Osteocyte (in vitro differentiated cells): ENCODE data around the gene RSPH1. TPM values are rescaled to one million over a fixed set of nuclear protein-coding genes. Genes with fewer than 3 reads are reported as not detected.

Experiments used
- DNase-seq: peaks from one replicate; pipeline ENCODE4 v3.0.0; 2021; ENCODE audit warnings: mixed read lengths; ENCODE audit not compliant: unreplicated experiment; ENCODE audit errors: extremely low spot score
- H3K27ac Mint-ChIP-seq: one replicate; pipeline ENCODE4 v1.8.0; 2021; ENCODE audit warnings: mild to moderate bottlenecking, mixed read lengths; ENCODE audit not compliant: unreplicated experiment
- H3K27me3 Mint-ChIP-seq: one replicate; pipeline ENCODE4 v1.8.0; 2021; ENCODE audit warnings: mixed read lengths; ENCODE audit not compliant: unreplicated experiment
- H3K36me3 Mint-ChIP-seq: one replicate; pipeline ENCODE4 v1.8.0; 2021; ENCODE audit warnings: mixed read lengths; ENCODE audit not compliant: unreplicated experiment
- H3K4me1 Mint-ChIP-seq: one replicate; pipeline ENCODE4 v1.8.0; 2021; ENCODE audit warnings: mixed read lengths; ENCODE audit not compliant: unreplicated experiment
- H3K4me3 Mint-ChIP-seq: one replicate; pipeline ENCODE4 v1.8.0; 2021; ENCODE audit warnings: mild to moderate bottlenecking, moderate library complexity, mixed read lengths; ENCODE audit not compliant: unreplicated experiment
- H3K9me3 Mint-ChIP-seq: one replicate; pipeline ENCODE4 v1.8.0; 2021; ENCODE audit warnings: mixed read lengths; ENCODE audit not compliant: unreplicated experiment
- CTCF ChIP-seq: fragments of 200-600 bp; sonication (generic); IDR thresholded peaks from 2 replicates; pipeline ENCODE4 v1.5.0; 2021; ENCODE audit warnings: antibody characterized with exemption, mild to moderate bottlenecking, moderate library complexity
- total RNA-seq: library from RNA; stranded (reverse); gene quantifications from 2 replicates; pipeline ENCODE4 v1.2.1, GENCODE V29; 2021

RSPH1 gene
- total RNA-seq, 1 donor from 2014 or later = 0.19 TPM

GRCh38 chr21:42443876-42444744 lies 51.9 kb downstream of the RSPH1 start:
- Mint-ChIP-seq H3K4me3 (no peak overlapping the region), H3K27me3 (peaks cover 29% of the 10 kb centered on the region), H3K9me3 (no peaks in the 10 kb centered on the region), H3K27ac (no peak overlapping the region), H3K36me3 (no peaks in the 10 kb centered on the region), H3K4me1 (no peaks in the 10 kb centered on the region)
- no peak for TF ChIP-seq CTCF
- DNase-seq = no peak

- H3K4me1 Mint-ChIP-seq = no peaks in the 10 kb centered on the region
- no peaks in the 10 kb centered on the region for H3K9me3 Mint-ChIP-seq
- no peaks in the 10 kb centered on the region for H3K36me3 Mint-ChIP-seq
- no peak for DNase-seq
- no peak for TF ChIP-seq CTCF
- H3K27ac Mint-ChIP-seq = no peak overlapping the region
- peaks cover 29% of the 10 kb centered on the region for H3K27me3 Mint-ChIP-seq
- no peak overlapping the region for H3K4me3 Mint-ChIP-seq
These were observed 52.7 kb downstream of the RSPH1 start for GRCh38 chr21:42443181-42443785.

- Mint-ChIP-seq H3K27ac (no peak overlapping the region), H3K27me3 (peaks cover 27% of the 10 kb centered on the region), H3K9me3 (no peaks in the 10 kb centered on the region), H3K4me3 (no peak overlapping the region), H3K36me3 (no peaks in the 10 kb centered on the region), H3K4me1 (no peaks in the 10 kb centered on the region)
- TF ChIP-seq CTCF = no peak
- DNase-seq = no peak
These were observed 54.1 kb downstream of the RSPH1 start for GRCh38 chr21:42441963-42442362.

GRCh38 chr21:42440187-42440792 lies 55.7 kb downstream of the RSPH1 start:
- H3K9me3 Mint-ChIP-seq = peaks cover 4% of the 10 kb centered on the region
- no peak overlapping the region for H3K27ac Mint-ChIP-seq
- H3K4me1 Mint-ChIP-seq = no peaks in the 10 kb centered on the region
- no peaks in the 10 kb centered on the region for H3K36me3 Mint-ChIP-seq
- peaks cover 13% of the 10 kb centered on the region for H3K27me3 Mint-ChIP-seq
- no peak for DNase-seq
- no peak overlapping the region for H3K4me3 Mint-ChIP-seq
- no peak for TF ChIP-seq CTCF
